Naive thymus-derived CD4-positive, alpha-beta T cell (primary cell): ENCODE measurements around the gene HLA-DOB. TPM values are rescaled to one million over a fixed set of nuclear protein-coding genes. Genes with fewer than 3 reads are reported as not detected.
"Not testable (repeated sequence)": the region's sequence is repeated elsewhere in the genome, so short reads cannot be mapped to it uniquely, and the experiment has no call there.

ENCODE experiments used
- ATAC-seq: fragments of 150-1000 bp; cut with Tn5 transposase; 2 replicates; pipeline ENCODE4 v1.10.0; 2021; ENCODE audit warnings: mild to moderate bottlenecking, moderate library complexity
- CTCF ChIA-PET: fragments of 350-600 bp; sonication (Branson Sonifier 250); formaldehyde crosslinking; loops from one replicate; lab custom pipeline; 2021; ENCODE audit warnings: antibody characterized with exemption; lab: Charles Lee
- POLR2A ChIA-PET: fragments of 350-600 bp; sonication (Branson Sonifier 250); formaldehyde crosslinking; loops from one replicate; lab custom pipeline; 2021; ENCODE audit warnings: antibody characterized with exemption, inconsistent platforms; lab: Charles Lee
- DNase-seq, 9 donors: peaks; one replicate each; pipeline versions ENCODE4 v3.0.0 to v3.0.0-alpha.2; 2020 to 2022; ENCODE audit warnings: mixed read lengths in 1 of 9
- H3K27ac ChIP-seq: one replicate; pipeline ENCODE4 v1.7.0; 2013; ENCODE audit warnings: mild to moderate bottlenecking, low read depth, low read length, moderate library complexity
- H3K27me3 ChIP-seq, 2 donors: one replicate each; pipeline ENCODE4 v1.7.0; 2013; ENCODE audit warnings: low read length in 2 of 2, mild to moderate bottlenecking in 2 of 2, moderate library complexity in 2 of 2; ENCODE audit not compliant: control insufficient read depth in 2 of 2, insufficient read depth in 2 of 2
- H3K36me3 ChIP-seq, 3 experiments: 1 replicate in 2 of 3; 2 replicates in 1 of 3; pipeline ENCODE4 v1.7.0; 2013; ENCODE audit warnings: low read length in 3 of 3, mild to moderate bottlenecking in 3 of 3, moderate library complexity in 1 of 3; ENCODE audit not compliant: insufficient read depth in 3 of 3, control insufficient read depth in 2 of 3
- H3K4me1 ChIP-seq, 2 donors: one replicate each; pipeline ENCODE4 v1.7.0; 2013; ENCODE audit warnings: low read length in 2 of 2, mild to moderate bottlenecking in 2 of 2, moderate library complexity in 1 of 2; ENCODE audit not compliant: control insufficient read depth in 2 of 2, insufficient read depth in 2 of 2
- H3K4me3 ChIP-seq: 2 replicates; pipeline ENCODE4 v1.7.0; 2013; ENCODE audit warnings: mild to moderate bottlenecking, low read length
- H3K9me3 ChIP-seq, 3 experiments: 1 replicate in 2 of 3; 2 replicates in 1 of 3; pipeline ENCODE4 v1.7.0; 2013; ENCODE audit warnings: low read length in 3 of 3; ENCODE audit not compliant: control insufficient read depth in 2 of 3
- H3K27ac Mint-ChIP-seq, 9 donors: one replicate each; pipeline ENCODE4 v1.8.0; 2020 to 2022; ENCODE audit warnings: mixed read lengths in 9 of 9, mild to moderate bottlenecking in 8 of 9, moderate library complexity in 5 of 9, inconsistent platforms in 2 of 9
- H3K27me3 Mint-ChIP-seq, 5 donors: one replicate each; pipeline ENCODE4 v1.8.0; 2021 to 2022; ENCODE audit warnings: mixed read lengths in 5 of 5, mild to moderate bottlenecking in 1 of 5
- H3K36me3 Mint-ChIP-seq, 5 donors: one replicate each; pipeline ENCODE4 v1.8.0; 2020 to 2022; ENCODE audit warnings: mixed read lengths in 5 of 5, mild to moderate bottlenecking in 3 of 5, inconsistent platforms in 1 of 5
- H3K4me1 Mint-ChIP-seq, 7 donors: one replicate each; pipeline ENCODE4 v1.8.0; 2020 to 2022; ENCODE audit warnings: mixed read lengths in 7 of 7, mild to moderate bottlenecking in 3 of 7, inconsistent platforms in 1 of 7
- H3K4me3 Mint-ChIP-seq, 10 donors: one replicate each; pipeline ENCODE4 v1.8.0; 2020 to 2022; ENCODE audit warnings: mild to moderate bottlenecking in 10 of 10, mixed read lengths in 10 of 10, moderate library complexity in 6 of 10, inconsistent platforms in 2 of 10
- H3K9me3 Mint-ChIP-seq, 11 donors: one replicate each; pipeline ENCODE4 v1.8.0; 2020 to 2022; ENCODE audit warnings: mixed read lengths in 11 of 11, mild to moderate bottlenecking in 4 of 11, inconsistent platforms in 1 of 11, moderate library complexity in 1 of 11
- intact Hi-C, 2 donors: fragments of 100-400 bp; cut with micrococcal nuclease; formaldehyde crosslinking; loops; one replicate each; pipeline ENCODE4 v1.15.1; 2023
- polyA plus RNA-seq, 2 donors: library from polyadenylated mRNA; unstranded; fragments of 300-500 nt; fragmentation: Illumina TruSeq; gene quantifications; one replicate each; pipeline ENCODE4 v1.2.3, GENCODE V29; 2021
- total RNA-seq, 6 experiments: library from RNA in 5 of 6; stranded (reverse) in 5 of 6; gene quantifications; 1 replicate in 5 of 6; 2 replicates in 1 of 6; pipeline ENCODE4 v1.2.3 and lab custom pipeline; 2021 to 2026

HLA-DOB gene
- total and polyA plus RNA-seq, 7 experiments from 2014 or later = 0.48 to 7.7 (median 2.3) TPM

DNA sequence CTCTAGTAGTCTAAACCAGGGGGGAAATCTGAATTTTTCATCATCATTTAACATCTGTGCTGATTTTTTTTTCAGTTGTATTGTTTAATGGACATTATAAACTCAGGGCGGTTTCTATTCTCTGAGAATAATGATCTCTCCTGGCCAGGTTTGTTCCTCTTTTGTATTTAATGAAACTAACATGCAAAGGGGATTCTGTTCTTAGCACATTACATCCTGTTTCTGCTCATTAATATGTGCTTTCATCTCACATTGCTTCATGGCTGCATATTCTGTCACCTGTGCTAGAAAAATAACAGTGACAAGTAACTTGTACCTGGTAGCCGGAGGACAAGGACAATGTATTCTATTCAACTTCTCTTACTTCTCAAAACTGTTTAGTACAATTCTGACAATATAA is 806 bp downstream of the HLA-DOB start:
- H3K36me3 Mint-ChIP-seq = peaks cover 0 to 27% (median 6%) of the 10 kb centered on the region in 5 donors
- Histone ChIP-seq H3K4me1 (no peaks in the 10 kb centered on the region), H3K27me3 (no peaks in the 10 kb centered on the region), H3K36me3 (no peaks in the 10 kb centered on the region), H3K9me3 (no peaks in the 10 kb centered on the region), H3K4me3 (no peak overlapping the region), H3K27ac (no peak overlapping the region)
- DNase-seq (no peak), ATAC-seq (peak; percentile 27)
- no peaks in the 10 kb centered on the region for H3K27me3 Mint-ChIP-seq
- intact Hi-C loops = no loop called here
- peaks cover 0 to 12% (median 5%) of the 10 kb centered on the region in 7 donors for H3K4me1 Mint-ChIP-seq
- POLR2A ChIA-PET = interaction anchor here (0.7 kb wide), 1 partner anchor 59 kb away, joined by 3 read pairs; no protein-coding TSS in a partner anchor
- no peak overlapping the region for H3K27ac Mint-ChIP-seq
- no peak overlapping the region for H3K4me3 Mint-ChIP-seq
- CTCF ChIA-PET = no interaction called here
- no peaks in the 10 kb centered on the region for H3K9me3 Mint-ChIP-seq

DNA sequence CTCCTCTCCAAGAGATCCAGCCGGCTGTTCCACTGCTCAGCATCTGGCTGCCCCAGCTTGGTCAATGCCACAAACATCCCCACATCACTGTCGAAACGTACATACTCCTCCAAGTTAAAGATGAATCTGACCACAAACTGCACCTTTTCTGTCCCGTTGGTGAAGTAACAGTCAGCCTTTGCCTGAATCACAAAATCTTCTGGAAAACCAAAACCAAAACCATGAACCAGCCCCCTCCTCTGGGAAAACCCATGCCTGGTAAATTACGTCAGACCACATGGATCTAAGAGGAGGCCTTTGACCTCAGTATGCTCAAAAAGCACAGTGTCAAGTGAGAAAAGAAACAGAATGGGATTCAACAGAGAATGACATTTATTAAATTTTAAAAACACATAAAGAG is 1.7 kb downstream of the HLA-DOB start:
- Mint-ChIP-seq H3K9me3 (no peaks in the 10 kb centered on the region), H3K4me3 (no peak overlapping the region), H3K27me3 (no peaks in the 10 kb centered on the region), H3K4me1 (peaks cover 0 to 8% (median 5%) of the 10 kb centered on the region in 7 donors), H3K36me3 (peaks cover 0 to 32% (median 5%) of the 10 kb centered on the region in 5 donors), H3K27ac (no peak overlapping the region)
- intact Hi-C loops = no loop called here
- Histone ChIP-seq H3K4me3 (no peak overlapping the region), H3K36me3 (no peaks in the 10 kb centered on the region), H3K4me1 (no peaks in the 10 kb centered on the region), H3K27ac (no peak overlapping the region), H3K27me3 (no peaks in the 10 kb centered on the region), H3K9me3 (no peaks in the 10 kb centered on the region)
- POLR2A ChIA-PET = interaction anchor here (0.7 kb wide), 1 partner anchor 60 kb away, joined by 3 read pairs; no protein-coding TSS in a partner anchor
- no peak for ATAC-seq
- CTCF ChIA-PET = no interaction called here
- DNase-seq = no peak

DNA sequence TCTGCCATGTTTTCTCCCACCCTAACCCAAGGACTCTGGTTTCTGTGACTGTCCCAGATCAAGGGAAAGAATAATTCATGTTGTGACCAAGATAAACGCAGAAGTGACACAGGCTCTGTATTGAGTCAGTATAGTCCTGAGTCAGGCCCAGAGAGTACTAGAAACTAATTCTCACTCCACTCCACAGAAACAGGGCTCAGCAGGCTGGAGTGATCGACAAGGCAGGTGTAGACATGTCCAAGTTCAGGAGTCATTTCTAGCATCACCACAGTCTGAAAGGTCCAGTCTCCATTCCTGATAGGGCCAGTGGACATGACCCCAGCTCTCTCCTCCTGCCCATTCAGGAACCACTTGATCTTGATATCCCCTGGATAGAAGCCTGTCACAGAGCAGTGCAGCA is 2.7 kb downstream of the HLA-DOB start:
- intact Hi-C loops = no loop called here
- Mint-ChIP-seq H3K4me1 (peaks cover 0 to 8% (median 5%) of the 10 kb centered on the region in 7 donors), H3K27me3 (no peaks in the 10 kb centered on the region), H3K27ac (no peak overlapping the region), H3K9me3 (no peaks in the 10 kb centered on the region), H3K4me3 (no peak overlapping the region), H3K36me3 (peaks cover 0 to 33% (median 5%) of the 10 kb centered on the region in 5 donors)
- Histone ChIP-seq H3K27ac (no peak overlapping the region), H3K27me3 (no peaks in the 10 kb centered on the region), H3K36me3 (no peaks in the 10 kb centered on the region), H3K9me3 (no peaks in the 10 kb centered on the region), H3K4me3 (no peak overlapping the region), H3K4me1 (no peaks in the 10 kb centered on the region)
- ChIA-PET CTCF (no interaction called here), POLR2A (interaction anchor here (0.6 kb wide), 1 partner anchor 145 kb away, joined by 6 read pairs; no protein-coding TSS in a partner anchor)
- ATAC-seq = no peak
- no peak for DNase-seq

DNA sequence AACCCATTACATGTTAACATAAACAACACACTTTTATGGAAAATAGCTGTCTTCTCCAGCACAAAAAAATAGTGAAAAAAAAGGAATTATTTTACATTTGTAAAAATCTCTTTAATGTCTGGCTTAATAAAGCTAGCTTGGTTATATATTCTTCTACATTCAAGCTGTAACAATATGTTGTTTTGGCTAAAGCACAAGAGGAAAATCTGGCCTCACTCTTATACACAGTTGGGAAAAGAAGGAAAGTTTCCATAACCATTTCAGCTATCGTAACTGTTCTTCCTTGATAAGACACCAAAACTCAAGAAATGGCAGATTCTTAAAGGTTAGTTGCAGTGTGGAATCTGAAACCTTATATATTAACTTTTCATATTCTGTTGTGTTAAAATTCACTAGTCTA is 7.6 kb downstream of the HLA-DOB start:
- H3K36me3 ChIP-seq = no peaks in the 10 kb centered on the region
- no peak overlapping the region for H3K4me3 ChIP-seq
- H3K27ac Mint-ChIP-seq = no peak overlapping the region
- H3K4me1 ChIP-seq = no peaks in the 10 kb centered on the region
- H3K4me3 Mint-ChIP-seq = no peak overlapping the region
- H3K9me3 Mint-ChIP-seq = peaks cover 0 to 14% (median 0%) of the 10 kb centered on the region in 11 donors
- H3K27me3 ChIP-seq = no peaks in the 10 kb centered on the region
- H3K27ac ChIP-seq = no peak overlapping the region
- H3K27me3 Mint-ChIP-seq = peaks cover 11 to 25% (median 20%) of the 10 kb centered on the region in 5 donors
- no peak for ATAC-seq
- peaks cover 0 to 19% (median 5%) of the 10 kb centered on the region in 5 donors for H3K36me3 Mint-ChIP-seq
- H3K9me3 ChIP-seq = no peaks in the 10 kb centered on the region
- ChIA-PET POLR2A (no interaction called here), CTCF (interaction anchor here (0.8 to 3.1 kb wide), 4 partner anchors 15 to 396 kb away, joined by 3 to 8 read pairs (median 4); no protein-coding TSS in a partner anchor)
- H3K4me1 Mint-ChIP-seq = peaks cover 0 to 15% (median 3%) of the 10 kb centered on the region in 7 donors
- intact Hi-C loops = no loop called here
- no peak for DNase-seq

DNA sequence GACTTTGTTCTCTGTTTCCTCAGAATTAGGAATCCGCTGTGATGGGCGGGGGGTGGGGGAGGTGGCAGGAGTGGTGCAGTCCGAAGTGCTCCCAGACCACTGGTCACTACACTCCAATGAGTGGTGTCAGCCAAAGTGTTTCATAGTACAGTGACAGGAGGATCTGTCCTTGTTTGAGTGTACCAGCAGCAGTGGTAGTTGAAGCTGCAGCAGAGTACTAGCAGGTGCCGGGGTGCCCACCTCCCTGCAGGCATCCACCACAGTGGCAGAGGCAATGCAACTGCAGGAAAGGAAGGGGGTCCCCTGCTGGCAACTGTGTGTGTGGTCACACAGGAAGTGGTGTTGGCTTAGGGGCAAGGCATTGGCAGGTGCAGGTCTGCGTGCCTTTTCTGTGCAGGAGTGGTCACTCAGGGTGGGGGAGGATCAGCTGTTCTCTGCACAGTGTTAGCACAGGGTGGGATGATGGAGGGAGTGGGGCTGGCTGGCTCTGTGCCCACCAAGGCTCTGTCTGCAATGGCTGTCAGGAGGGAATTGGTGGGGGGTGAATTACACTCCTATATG is 9.7 kb downstream of the HLA-DOB start:
- Histone ChIP-seq H3K27me3 (no peaks in the 10 kb centered on the region), H3K27ac (no peak overlapping the region), H3K4me1 (no peaks in the 10 kb centered on the region), H3K9me3 (no peaks in the 10 kb centered on the region), H3K4me3 (no peak overlapping the region), H3K36me3 (no peaks in the 10 kb centered on the region)
- no peak for DNase-seq
- Mint-ChIP-seq H3K4me1 (peaks cover 0 to 15% (median 3%) of the 10 kb centered on the region in 7 donors), H3K4me3 (no peak overlapping the region), H3K9me3 (peaks cover 0 to 16% (median 0%) of the 10 kb centered on the region in 11 donors), H3K27me3 (peaks cover 24 to 44% (median 28%) of the 10 kb centered on the region in 5 donors), H3K36me3 (peaks cover 0 to 6% (median 0%) of the 10 kb centered on the region in 5 donors), H3K27ac (no peak overlapping the region)
- ChIA-PET POLR2A (no interaction called here), CTCF (interaction anchor here (0.6 kb wide), 1 partner anchor 394 kb away, joined by 3 read pairs; no protein-coding TSS in a partner anchor)
- peak; percentile 16 for ATAC-seq
- intact Hi-C loops = no loop called here

DNA sequence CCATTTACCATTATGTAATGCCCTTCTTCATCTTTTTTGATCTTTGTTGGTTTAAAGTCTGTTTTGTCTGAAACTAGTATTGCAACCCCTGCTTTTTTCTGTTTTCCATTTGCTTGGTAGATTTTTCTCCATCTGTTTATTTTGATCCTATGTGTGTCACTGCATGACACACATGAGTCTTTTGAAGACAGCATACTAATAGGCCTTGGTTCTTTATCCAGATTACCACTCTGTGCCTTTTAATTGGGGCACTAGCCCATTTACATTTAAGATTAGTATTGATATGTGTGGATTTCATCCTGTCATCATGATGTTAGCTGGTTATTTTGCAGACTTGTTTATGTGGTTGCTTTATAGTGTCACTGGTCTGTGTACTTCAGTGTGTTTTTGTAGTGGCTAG is 11.4 kb downstream of the HLA-DOB start:
- H3K27ac ChIP-seq, ATAC-seq, H3K4me1 ChIP-seq, intact Hi-C loops, H3K27ac Mint-ChIP-seq, H3K9me3 ChIP-seq, H3K4me3 ChIP-seq, CTCF ChIA-PET, H3K4me3 Mint-ChIP-seq, H3K27me3 ChIP-seq, POLR2A ChIA-PET, H3K36me3 ChIP-seq, DNase-seq, H3K36me3 Mint-ChIP-seq: not testable (repeated sequence)
- Mint-ChIP-seq H3K9me3 (peaks cover 0 to 16% (median 0%) of the 10 kb centered on the region in 11 donors), H3K4me1 (peaks cover 0 to 15% (median 3%) of the 10 kb centered on the region in 7 donors), H3K27me3 (peaks cover 27 to 55% (median 33%) of the 10 kb centered on the region in 5 donors)
